GM18519 (cell line): ENCODE results near the gene RUFY3.
"Not testable (repeated sequence)": the region's sequence is repeated elsewhere in the genome, so short reads cannot be mapped to it uniquely, and the experiment has no call there.

ENCODE experiments used
- ATAC-seq: cut with Tn5 transposase; IDR thresholded peaks from one replicate; pipeline ENCODE4 v1.9.1; 2021; ENCODE audit warnings: mild to moderate bottlenecking, moderate library complexity; ENCODE audit not compliant: unreplicated experiment, low FRiP score

The RUFY3 gene

GRCh38 chr4:70768301-70768948, 46.7 kb downstream of the RUFY3 start:
- ATAC-seq: no peak

- not testable (repeated sequence) for ATAC-seq
These were observed 47.6 kb downstream of the RUFY3 start for GRCh38 chr4:70769396-70769795.

GRCh38 chr4:70772929-70773555, 51.3 kb downstream of the RUFY3 start:
- peak; percentile 49 for ATAC-seq

- no peak for ATAC-seq
These were observed 57.2 kb downstream of the RUFY3 start for GRCh38 chr4:70778888-70779422.

DNA sequence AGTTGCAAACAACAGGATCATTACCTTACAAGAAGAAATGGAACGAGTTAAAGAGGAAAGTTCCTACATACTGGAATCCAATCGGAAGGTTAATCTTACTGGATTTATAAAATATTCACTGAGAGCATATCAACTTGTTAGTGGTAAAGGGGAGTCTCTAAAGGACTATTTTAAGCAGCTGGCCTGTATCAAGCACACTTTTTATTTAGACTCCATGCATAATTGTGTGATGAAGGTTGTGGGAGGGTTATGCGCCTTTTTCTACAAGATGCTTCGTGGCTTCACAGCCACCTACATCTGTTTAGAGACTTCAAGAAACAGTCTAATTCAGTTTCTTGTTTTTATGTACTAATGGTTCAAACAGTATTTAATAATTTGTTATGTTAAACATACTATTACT, 61.3 kb downstream of the RUFY3 start:
- no peak for ATAC-seq

DNA sequence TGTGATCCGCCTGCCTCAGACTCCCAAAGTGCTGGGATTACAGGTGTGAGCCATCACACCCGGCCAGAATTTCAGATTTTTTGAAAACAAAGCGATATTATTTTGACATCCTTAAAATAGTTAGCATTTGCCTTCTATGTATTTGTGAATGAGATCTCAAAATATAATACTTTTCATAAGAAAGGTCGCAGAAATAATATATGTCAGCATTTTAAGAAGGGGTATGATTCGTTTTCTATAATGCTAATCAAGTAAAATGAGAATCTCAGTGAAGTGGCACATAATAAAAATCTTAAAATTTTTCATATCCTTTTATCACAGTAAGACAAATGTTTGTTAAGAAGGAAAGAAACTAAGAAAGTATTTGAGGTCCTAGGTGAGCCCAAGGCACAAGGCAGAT, 65.7 kb downstream of the RUFY3 start:
- ATAC-seq: no peak

GRCh38 chr4:70788733-70789132, 67.0 kb downstream of the RUFY3 start:
- no peak for ATAC-seq

DNA sequence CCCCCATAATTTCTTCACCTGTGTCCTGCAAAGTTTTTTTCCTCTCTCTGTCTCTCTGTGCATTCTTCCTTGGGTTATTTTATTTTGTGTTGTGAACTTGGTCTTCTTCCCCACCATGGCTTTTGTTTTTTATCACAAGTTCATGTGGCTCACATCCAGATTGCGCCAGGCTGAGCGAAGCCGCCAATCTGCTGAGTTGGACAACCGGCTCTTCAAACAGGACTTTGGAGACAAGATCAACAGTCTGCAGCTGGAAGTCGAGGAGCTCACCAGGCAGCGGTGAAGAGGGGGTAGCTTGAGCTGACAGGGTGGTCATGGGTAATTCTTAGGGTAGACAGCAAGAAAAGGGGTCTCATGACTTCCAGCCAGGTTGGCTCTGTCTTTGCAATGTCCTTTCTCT, 71.9 kb downstream of the RUFY3 start:
- no peak for ATAC-seq

- peak; percentile 73 for ATAC-seq
These were observed 79.6 kb downstream of the RUFY3 start for GRCh38 chr4:70801265-70801809.

DNA sequence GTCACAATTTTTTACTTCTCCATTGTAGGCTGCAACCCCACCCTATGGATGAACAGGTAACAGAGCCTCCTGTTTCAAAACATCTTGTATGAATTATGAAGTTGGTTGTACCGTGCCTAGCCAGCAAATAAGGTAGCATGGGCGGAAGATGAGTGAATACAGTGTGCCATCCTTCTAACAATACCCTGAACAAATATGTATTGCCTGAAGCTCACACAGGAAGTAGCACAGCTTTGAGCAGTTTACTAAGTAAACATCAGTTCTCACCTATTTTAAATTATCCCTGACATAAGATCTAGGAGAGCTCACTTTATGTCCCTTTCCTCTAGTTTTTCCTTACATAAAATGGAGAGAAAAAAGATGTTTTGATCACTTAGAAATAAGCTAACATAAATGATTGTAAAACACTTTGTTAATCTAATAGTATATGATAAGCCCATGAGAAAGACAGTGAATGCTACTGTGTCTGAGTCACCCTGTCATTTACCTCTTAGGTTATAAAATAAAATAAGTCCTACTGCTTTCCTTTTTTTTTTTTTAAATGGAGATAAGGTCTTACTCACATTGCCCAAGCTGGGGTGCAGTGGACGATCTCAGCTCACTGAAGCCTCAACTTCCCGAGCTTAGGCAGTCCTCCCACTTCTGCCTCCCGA, 81.3 kb downstream of the RUFY3 start:
- no peak for ATAC-seq

- no peak for ATAC-seq
These were observed 86.4 kb downstream of the RUFY3 start for GRCh38 chr4:70808151-70808550.

GRCh38 chr4:70815370-70815769, 93.6 kb downstream of the RUFY3 start:
- no peak for ATAC-seq

- no peak for ATAC-seq
These were observed 95.1 kb downstream of the RUFY3 start for GRCh38 chr4:70816894-70817293.

DNA sequence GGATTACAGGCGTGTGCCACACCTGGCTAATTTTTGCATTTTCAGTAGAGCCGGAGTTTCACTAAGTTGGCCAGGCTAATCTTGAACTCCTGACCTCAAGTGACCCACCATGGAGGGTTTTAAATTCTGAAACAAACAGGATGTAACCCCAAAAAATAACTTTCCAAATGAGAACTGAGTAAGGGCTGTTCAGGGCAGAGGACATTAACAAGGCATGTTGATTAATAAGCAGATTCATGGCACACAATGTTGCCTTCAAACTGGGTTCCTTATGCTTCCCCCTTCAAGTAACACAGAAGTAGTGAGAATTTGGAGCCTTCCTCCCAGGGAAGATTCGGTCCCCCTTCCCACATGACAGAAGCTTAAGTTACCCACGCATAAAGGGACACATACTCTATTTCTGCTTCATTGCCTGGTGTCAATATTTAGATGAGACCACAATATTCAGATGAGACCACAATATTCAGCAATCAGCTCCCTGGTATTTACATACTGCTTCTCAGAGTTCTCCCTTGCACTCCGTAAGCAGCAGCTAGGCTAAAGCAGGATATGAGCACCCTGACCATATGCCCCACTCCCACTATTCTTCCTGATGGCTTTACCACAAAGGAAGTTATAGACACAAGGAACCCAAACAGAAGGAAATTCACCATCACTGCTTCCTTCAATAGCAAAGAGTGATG, 96.5 kb downstream of the RUFY3 start:
- no peak for ATAC-seq

GRCh38 chr4:70818921-70819320, 97.2 kb downstream of the RUFY3 start:
- no peak for ATAC-seq

DNA sequence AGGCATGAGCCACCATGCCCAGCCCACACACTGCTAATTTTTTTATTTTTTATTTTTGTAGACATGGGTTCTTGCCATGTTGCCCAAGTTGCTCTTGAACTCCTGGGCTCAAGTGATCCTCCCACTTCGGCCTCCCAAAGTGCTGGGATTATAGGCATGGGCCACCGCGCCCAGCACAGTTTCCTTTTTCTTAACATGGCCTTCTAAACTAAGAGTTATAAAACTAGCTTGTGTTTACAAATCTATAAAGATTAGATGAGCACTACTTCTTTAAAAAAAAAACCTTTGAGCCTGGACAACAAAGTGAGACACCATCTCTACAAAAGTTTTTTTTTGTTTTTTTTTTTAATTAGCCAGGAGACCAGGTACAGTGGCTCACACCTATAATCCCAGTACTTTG, 107.3 kb downstream of the RUFY3 start:
- ATAC-seq: no peak

- no peak for ATAC-seq
These were observed 107.7 kb downstream of the RUFY3 start for GRCh38 chr4:70829492-70829891.

GRCh38 chr4:70830054-70830453, 108.3 kb downstream of the RUFY3 start:
- no peak for ATAC-seq

DNA sequence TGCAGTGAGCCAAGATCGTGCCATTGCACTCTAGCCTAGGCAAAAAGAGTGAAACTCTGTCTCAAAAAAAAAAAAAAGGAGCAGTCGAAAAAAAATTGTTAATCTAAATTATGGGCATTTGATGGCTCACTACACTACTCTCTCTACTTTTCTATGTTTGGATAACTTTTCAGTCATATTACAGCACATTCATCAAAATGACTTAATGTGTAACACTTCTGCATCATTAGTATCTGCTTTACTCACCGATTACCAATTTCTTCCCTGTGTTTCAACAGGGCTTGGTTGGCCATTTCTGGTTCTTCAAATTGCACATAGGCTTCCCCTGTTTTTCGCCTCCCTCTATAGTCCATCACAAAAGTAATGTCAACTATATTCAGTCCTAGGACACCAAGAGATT, 109.5 kb downstream of the RUFY3 start:
- no peak for ATAC-seq

DNA sequence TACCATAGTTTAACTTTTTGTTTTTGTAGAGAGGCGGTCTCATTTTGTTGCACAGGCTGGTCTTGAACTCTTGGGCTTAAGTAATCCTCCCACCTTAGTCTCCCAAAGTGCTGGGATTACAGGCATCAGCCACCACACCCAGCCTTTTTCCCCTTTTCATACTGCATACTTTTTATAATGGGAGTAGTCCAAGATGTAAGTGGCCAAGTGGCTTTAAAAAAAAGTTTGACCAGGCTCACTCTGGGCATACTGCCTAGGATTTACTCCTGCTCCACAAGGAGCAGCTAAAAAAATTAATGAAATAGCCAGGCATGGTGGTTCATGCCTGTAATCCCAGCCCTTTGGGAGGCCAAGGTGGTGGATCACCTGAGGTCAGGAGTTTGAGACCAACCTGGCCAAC, 111.9 kb downstream of the RUFY3 start:
- ATAC-seq: no peak

DNA sequence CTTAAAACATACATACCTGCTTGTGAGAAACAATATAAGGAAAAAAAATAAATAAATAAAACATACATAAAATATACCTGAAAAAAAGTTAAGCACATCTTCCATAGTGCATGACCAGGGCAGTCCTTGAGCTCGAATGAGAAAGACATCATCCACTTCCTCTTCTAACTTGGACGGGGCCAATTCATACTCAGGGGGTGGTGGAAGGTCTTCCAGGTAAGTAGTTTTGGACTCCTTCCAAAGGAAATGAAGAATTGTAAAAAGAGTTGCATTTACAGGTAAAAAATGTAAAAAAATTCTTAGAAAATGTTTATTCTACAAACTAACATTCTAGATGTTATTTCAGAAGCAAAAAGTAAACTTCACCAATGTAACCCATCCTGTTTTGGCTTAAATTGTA, 114.3 kb downstream of the RUFY3 start:
- no peak for ATAC-seq
